ENCODE measurements around the gene YTHDF1.
A peak's percentile ranks its signal among the peaks of the same experiment; 100 is the strongest.

YTHDF1 gene

DNA sequence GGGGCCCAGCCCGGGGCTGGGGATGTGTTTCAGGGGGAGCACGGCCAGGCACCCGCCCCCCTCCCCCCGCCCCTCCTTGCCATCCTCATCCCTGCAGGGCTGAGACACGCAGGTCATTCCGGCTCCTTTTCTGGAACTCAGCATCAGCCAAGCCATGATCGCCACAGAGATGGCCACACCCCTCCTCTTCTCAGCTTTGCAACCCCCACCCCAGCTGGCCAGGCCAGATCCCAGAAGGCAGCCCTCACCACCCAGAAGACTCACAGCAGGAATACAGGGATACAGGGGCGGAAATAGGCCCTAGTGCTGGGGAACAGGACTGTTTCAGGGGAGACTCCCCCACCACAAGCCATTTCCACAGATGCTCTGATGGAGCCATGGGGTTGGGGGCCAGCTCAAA lies 33.5 kb downstream of the YTHDF1 start:
- DNase-seq, result no peak

DNA sequence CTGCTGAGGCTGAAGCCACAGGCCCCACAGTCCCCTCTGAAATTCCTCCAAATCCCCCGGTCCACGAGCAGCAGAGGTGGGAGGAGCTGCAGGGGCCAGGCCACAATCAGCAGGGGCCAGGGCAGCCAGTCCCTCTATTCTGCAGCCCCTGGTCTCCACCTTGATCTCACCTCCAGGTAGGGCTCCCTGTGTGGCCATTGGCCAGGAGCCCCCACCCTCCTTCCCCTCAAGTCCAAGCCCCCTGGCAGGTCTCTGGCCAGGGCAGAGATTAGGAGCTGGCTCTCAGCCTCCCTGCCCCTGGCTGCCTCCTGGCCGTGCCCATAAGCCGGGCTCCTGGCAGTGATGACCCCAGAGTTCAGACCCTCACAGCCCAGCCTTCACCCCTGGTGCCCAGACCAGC lies 34.7 kb downstream of the YTHDF1 start:
- DNase-seq, result no peak

DNA sequence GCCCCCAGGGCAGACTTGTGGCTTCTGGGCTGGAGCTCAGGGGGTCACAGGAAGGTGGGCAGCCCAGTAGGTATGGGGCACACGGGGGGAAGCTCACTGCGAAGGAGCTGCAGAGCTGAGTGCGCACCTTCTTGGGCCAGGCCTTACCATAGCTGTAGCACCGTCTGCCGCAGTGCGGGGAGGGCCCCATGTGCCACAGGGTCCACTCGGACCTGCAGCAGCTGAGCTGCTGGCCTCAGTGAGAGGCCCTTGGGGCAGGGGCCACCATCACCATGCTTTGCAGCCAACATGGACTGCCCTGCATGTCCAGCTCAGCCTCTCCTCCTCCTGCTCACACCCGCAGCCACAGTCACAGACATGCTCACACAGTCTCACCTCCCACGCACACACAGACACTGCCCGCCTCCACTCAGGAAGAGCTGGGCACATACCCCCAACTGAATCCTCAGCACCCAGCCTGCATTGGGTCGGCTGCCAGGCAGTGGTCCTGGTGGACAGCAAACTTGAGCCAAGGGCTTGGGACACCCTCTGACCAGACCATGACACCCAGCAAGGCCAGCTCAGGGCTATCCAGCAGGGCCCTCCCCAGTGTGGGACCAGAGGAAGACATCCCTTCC lies 35.3 kb downstream of the YTHDF1 start:
- DNase-seq, result no peak

DNA sequence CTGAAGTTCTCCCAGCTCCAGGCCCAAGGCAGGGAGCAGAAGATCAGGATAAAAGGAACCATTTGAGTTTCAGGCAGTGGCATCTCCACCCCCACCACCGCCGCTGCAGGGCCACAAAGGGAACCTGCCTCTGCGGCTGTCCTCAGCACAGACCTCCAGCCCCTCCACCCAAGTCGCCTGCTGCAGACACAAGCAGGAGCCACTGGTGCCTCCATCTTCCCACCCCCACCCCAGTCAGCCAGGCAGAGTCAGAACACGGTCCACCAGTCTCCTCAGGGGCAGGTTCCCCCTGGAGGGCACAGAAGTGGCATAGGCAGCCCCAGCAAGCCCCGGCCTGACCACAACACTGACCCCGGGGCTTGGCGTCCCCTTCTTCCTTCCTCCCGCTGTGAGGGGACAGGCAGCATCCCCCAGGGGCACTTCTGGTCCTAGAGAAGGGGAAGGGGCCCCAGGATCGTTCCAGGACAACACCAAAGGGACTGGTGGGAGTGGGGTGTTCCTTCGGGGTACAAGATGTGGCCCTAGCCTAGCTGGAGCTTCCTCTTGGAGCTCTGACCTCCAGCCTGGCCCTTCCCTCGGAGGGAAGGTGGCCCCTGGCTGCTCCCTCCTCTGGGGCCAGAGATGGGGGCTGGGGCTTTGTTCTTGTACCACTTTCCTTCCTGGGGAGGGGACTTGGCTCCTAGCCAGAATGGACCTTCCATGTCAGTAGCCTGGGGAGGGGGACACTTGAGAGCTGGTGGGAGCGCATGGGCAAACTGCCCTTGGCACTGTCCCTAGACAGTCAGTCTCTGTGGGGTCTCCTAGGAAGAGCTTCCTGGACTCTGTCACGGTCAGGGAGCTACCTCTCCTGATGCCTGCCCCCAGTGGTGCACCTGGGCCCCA lies 36.0 kb downstream of the YTHDF1 start:
- no peak for DNase-seq

DNA sequence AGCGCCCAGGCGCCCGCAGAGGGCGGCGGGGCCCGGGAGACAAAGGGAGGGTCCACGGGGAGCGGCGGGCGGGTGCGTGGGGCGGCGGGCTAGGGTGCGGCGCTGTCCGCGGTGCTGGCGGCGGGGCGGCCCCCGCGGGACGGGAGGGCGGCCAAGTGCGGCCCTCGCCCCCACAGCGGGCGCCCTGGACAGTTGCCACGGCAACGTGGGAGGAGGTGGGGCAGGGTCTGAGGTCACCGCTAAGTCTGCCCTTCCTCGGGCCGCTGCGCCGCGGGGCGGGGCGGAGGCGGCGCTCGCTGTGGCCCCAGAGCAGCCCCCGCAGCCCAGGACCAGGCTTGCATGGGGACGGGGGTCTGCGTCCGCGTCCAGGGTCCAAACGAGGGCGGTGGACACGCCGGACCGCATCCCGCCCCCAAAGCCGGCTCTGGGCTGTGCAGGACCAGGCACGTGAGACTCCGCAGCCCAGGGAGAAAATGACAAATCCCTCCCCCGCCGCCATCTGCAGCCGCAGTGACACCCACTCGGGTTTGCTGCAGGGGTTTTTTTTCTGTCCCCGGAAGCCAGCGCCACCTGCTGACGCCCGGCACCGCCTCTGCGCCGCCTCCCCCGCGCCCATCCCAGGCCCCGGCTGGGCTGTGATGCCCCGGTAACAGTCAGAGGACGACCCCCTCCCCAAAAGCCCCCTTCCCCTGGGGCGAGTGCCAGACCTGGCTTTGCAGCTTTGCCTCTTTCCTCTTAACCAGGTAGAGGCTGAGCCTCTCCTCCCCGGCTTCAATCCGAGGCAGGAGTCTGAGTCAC lies 36.8 kb downstream of the YTHDF1 start:
- DNase-seq, result peak; percentile 71 to 77

DNA sequence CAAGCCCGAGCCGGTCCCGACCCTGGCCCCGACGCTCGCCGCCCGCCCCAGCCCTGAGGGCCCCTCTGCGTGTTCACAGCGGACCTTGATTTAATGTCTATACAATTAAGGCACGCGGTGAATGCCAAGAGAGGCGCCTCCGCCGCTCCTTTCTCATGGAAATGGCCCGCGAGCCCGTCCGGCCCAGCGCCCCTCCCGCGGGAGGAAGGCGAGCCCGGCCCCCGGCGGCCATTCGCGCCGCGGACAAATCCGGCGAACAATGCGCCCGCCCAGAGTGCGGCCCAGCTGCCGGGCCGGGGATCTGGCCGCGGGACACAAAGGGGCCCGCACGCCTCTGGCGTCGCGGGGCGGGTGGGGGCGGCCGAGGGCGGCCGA lies 37.5 kb downstream of the YTHDF1 start:
- DNase-seq, result no peak

DNA sequence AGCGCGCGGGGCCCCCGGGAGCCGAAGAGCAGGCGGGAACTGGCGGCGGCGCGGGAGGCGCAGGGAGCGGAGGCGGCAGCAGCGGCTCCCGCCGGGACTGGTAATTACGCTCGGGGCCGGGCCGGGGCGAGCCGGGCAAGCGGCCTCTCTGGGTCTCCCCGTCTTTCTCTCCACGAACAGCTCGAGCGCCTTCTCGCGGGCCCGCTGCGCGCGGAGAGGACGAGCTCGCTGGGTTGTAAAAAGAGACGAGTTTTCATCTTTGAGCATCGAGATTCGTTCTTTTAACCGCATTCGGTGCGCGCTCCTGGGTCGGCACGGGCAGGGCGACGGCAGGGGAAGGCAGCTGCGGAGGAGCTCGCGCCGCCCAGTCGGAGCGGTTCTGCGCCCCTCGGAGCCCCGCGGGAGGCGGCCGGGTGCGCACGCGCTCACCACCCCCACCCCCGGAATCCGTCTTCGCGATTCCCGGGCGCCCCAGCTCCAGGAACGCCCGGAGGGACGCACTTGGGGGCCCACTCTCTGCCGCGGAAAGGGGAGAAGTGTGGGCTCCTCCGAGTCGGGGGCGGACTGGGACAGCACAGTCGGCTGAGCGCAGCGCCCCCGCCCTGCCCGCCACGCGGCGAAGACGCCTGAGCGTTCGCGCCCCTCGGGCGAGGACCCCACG lies 38.0 kb downstream of the YTHDF1 start:
- peak in 1 of 2 donors; percentile 29 for DNase-seq

DNA sequence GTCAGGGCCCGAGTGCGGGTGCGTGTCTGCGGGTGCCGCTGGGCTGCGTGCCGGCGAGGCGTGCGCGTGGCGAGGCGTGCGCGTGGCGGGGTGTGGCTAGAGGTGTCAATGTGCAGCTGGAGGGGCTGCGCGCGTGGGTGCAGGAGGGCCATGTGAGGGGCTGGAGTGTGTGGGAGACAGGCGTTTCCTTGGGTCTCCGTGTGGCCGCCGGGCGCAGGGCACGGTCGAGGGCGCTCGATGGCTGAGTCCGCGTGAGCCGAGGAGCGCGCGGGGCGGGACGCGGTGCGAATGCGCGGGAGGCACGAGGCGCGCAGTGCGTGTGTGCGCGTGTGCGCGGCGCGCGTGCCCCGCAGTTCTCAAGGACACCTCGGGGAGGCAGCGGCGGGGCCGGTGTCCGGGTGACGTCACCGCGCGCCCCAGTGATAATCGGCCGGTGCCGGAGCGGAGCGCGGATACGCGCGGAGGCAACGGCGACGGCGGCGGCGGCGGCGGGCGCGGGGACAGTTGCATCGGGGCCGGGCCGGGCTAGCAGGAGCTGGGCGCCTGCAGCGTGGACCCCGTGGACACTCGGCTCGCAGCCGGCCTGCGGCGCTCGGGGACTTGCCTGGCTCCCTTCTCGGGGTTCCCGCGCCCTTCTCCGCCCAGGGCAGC lies 38.7 kb downstream of the YTHDF1 start:
- DNase-seq, result peak in 1 of 2 donors; percentile 55

DNA sequence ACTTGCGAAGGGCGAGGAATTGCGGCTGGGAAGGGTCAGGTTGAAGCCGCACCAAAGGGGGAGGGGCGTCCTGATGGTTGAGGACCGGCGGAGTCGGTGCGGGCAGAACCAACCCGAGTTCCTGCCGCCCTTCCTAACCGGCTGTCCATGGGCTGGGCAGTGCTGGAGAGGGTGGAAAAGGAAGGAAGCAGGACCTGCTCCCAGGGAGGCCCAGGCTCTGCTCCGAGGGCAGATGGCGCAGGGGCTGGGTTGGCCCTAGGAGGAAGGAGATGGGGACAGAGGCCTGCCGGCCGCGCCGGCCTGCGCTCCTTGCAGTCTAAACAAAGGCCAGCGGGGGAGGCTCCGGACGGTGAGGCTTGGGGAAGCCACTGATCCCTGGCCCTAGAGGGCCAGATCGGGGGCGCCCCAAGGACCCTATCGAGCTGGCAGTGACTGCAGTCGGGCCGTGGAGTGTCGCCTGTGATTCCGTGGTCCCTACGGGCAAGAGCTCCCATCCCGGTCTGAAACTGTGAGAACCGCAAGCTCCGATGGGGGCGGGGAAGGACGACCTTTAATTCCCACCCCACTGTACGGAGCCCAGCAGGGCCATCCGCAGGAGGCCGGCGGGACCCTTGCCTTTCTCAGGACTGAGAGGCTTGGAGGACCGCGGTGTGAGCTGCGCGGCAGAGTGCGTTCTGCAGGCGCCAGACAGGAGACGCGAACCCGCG lies 39.4 kb downstream of the YTHDF1 start:
- DNase-seq, result no peak

DNA sequence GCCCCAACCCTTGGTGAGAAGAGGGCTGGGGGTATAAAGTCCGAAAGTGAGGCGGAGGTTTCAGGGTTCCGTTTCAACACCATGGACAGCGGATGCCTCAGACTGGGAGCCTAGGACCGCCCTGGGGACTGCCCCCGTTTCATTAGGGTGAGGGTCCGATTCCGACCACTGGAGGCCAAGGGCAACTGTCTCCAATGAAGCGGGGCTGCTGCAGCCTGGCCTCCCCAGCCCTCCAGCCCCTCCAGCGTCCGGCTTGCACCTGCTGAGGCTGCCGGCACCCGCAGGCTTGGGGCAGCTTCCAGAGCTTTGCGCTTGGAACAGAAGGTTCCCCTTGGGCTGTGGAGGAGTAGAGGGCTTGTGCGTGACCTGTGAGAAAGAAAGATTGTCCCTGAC lies 39.9 kb downstream of the YTHDF1 start:
- no peak for DNase-seq

DNA sequence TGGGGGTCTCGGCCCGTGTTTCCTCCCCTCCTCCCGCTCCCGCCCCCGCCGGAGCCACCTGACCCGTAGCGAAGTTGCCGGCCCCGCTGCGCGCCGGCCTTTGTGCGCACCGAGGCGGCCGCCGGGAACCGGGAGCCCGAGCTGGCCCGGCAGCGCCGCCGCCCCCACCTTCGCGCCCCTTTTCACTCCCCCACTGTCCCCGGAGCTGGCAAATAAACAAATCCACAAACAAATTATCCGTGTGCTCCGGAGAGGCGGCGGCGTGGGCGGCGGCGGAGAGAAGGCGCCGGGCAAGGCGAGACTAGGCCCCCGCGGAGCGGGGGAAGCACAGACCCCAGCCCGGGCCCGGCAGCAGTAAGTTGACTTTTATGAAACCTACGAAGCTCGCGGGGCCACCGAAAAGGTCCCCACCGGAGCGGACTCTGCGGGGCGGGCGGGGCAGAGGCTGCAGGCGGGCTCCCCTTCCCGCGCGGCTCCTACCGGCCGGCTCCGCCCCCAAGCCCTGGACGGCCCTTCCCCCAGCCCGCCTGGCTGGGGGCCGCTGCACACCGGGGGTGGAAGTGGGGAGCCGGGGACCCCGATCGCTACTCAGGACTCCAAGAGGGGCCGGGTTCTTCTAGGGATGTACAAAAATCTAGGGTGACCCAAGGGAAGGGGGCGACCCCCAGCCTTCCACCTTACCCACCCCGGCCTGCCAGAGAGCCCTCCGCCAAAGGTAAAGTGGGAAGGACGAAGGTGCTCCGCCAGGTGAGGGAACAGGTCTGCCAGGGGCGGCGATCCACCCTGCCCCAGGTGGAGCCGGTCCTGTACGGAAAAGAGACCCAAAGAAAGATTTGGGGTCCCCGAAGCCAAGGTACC lies 40.7 kb downstream of the YTHDF1 start:
- no peak for DNase-seq

DNA sequence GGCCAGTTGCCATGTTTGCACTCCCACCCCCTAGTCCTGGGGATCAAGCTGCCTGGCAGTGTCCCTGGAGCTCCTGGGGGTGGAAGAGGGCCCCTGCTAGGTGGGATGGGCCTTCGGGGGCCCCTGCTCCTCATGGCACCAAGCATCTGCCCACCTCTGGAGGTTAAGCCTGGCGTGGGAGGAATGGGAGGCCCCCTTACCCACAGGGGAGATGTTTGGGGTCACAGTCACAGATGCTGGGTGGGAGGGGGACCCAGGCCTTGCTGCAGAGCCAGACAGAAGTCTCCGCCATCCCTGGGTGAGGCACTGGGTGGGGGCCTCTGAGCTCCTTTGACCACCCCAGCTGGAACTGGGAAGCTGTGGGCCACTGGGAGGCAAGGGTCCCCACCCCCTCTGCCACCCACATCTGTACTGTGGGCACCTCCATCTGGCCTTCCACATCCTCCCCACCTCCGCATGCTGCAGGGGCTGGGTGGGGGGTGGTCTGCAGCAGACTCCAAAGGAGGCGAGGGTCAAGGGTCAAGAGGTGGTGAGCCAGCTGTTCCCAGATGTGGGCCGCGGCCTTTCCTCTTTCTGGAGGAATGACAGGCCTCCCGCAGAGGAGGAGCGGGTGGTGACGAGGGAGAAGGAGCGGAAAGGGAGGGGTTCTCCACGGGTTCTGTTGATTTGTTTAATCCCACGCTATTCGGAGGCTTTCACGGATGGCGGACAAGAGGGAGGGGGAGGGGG lies 41.5 kb downstream of the YTHDF1 start:
- no peak for DNase-seq

DNA sequence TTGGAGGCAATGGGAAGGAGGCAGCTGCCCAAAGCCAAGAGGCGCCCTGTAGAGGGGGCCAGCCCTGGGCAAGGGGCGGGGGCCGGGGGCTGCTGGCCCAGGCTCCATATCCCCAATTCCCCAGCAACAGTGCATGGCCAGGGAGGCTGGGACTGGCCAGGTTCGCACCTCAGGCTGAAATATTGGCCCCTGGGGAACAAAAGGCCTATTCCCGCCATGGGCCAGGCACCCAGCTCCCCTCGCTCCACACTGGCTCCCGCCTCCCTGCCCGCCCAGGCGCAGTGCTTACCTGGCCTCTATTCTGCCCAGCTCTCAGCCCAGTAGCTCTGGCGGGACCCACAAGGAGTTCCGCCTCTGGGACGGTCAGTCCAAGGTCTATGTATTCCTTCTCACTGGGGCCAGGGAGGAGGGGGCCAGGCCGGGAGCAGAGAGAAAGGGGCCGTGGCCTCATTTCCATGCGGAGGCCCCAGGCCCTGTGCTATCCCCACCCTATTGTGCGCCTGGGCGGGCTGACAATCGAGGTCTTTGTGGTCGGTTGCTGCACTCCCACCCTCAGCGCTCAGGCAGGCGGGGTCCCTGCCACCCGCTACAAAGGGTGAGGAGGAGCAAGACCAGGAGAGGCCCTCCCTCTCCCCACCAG lies 42.3 kb downstream of the YTHDF1 start:
- DNase-seq, result no peak

DNA sequence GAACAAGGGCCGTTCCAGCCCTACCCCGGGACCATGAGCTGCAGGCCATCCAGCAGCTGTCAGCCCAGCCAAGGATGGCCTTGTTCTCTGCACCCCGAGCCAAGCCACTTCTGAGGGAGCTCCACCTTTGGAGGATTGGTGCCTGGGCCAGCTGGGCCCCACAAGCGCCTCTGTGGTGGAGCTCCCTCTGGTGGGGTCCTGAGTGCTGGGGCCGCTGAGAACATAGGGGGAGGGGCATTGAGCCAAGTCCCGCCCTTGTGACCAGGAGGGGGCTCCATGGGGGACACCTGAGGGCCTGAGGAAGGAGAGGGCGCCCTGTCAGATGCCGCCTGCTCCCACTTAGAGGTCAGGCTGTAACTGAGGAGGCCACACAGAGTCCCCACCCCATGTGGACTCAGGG lies 43.2 kb downstream of the YTHDF1 start:
- DNase-seq, result no peak

DNA sequence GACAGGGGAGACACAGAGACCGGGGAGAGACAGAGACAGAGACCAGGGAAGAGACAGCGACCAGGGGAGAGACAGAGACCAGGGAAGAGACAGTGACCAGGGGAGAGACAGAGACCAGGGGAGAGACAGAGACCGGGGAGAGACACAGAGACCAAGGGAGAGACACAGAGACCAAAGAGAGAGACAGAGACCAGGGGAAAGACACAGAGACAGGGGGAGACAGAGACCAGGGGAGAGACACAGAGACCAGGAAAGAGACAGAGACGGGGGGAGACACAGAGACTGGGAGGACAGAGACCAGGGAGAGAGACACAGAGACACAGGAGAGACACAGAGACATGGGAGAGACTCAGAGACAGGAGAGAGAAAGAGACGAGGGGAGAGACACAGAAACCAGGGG lies 43.9 kb downstream of the YTHDF1 start:
- DNase-seq, result no peak

DNA sequence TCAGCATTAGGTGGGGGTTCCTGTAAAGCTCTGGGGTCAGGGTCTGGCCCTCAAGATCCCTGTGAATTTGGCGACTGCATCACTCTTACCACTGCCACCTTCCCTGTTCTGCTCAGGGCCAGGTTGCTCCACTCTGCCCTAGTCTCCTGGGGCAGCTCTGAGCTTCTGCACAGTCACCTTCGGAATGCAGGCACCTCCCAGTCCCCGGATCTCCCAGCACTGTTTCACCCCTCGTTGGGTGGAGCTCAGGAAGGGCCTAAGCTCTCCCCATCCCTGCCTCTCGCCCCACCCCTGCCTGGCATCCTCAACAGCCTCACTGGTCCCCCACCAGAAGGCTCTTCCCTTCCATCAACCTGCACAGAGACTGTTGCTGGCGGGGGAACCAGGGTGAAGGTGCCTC lies 46.2 kb downstream of the YTHDF1 start:
- DNase-seq, result no peak

DNA sequence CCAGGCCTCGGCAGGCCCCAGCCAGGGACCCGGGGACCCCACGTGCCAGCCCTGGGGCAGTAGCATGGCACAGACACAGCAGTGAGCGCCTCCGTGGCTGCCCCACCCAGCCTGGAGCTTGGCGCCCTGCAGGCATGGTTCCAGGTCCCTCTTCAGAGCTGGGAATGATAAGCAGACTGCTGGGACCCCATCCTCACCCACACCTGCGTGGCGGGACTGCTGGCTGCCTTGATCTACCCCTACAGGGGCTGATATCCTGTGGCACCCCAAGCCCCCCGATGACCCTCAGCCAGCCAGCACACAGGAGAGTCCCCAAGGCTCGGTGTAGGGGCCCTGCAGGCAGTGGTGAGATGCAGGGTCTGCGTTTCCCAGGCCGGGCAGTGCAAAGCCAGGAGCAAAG lies 47.1 kb downstream of the YTHDF1 start:
- DNase-seq, result no peak

DNA sequence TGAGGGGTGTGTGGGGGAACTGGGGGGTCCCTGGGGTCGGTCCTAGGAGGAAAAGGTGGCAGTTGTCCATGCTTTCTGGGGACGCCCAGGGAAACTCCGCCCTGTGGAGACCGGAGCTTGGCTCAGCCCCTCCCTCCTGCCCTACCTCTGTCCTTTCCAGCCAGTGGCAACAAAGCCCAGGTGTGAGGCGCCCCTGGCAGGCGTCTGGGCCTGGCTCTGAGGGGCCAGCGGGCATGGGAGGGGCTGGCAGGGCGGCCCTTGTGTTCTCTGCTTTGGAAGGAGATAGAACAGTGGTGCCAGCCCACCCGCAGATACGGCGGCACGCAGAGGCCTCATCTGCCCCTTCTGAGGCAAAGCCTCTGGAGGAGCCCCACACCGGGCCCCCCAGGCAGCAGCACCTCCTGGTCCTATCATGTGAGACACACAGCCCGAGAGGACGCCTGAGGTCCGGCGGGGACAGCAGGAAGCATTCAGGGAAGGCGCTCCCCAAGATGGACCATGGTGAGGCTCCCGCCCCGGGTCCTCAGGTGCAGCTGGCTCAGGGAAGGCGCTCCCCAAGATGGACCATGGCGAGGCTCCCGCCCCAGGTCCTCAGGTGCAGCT lies 47.9 kb downstream of the YTHDF1 start:
- no peak for DNase-seq

Measured in stimulated activated CD4-positive, alpha-beta T cell treated with anti-CD3 and anti-CD28 coated beads, Interleukin-2, amount 100 ng/mL, for 24 hours (primary cell).